22Rv1 (cell line): Measurements from ENCODE around the gene KCNJ5.

Experiments
- ZFX ChIP-seq: fragments of 450-650 bp; IDR thresholded peaks from 2 replicates; pipeline ENCODE4 v1.6.1; 2017; ENCODE audit warnings: antibody characterized with exemption, borderline replicate concordance
- TF ChIP-seq, protein P1 (sequence below): fragments of 450-650 bp; IDR thresholded peaks from 2 replicates; pipeline ENCODE4 v1.5.1; 2017; ENCODE audit warnings: mild to moderate bottlenecking

DNA sequence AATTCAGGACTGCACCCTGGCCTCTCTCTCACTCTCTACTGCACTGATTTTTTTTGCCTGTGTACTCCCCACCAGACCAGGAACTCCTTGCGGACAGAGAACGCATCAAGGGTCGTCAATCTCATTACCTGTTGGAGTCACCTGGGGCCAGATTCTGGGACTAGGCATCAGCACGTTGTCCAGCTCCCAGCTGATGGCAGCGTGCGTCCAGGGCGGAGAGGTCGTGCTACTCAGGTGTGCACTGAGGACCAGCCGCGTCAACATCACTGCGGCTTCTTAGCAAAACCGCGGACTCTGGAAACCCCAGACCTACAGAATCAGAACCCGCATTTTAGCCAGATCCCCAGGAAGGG lies 13.1 kb downstream of the KCNJ5 start:
- TF ChIP-seq, protein P1, sequence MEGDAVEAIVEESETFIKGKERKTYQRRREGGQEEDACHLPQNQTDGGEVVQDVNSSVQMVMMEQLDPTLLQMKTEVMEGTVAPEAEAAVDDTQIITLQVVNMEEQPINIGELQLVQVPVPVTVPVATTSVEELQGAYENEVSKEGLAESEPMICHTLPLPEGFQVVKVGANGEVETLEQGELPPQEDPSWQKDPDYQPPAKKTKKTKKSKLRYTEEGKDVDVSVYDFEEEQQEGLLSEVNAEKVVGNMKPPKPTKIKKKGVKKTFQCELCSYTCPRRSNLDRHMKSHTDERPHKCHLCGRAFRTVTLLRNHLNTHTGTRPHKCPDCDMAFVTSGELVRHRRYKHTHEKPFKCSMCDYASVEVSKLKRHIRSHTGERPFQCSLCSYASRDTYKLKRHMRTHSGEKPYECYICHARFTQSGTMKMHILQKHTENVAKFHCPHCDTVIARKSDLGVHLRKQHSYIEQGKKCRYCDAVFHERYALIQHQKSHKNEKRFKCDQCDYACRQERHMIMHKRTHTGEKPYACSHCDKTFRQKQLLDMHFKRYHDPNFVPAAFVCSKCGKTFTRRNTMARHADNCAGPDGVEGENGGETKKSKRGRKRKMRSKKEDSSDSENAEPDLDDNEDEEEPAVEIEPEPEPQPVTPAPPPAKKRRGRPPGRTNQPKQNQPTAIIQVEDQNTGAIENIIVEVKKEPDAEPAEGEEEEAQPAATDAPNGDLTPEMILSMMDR: no peak
- no peak for TF ChIP-seq ZFX
